Aorta (tissue), 5 donors: Measurements from ENCODE around the gene POR. TPM values are rescaled to one million over a fixed set of nuclear protein-coding genes. Genes with fewer than 3 reads are reported as not detected.

Experiments
- ATAC-seq: fragments of 200-7000 bp; cut with Tn5 transposase; one replicate; pipeline ENCODE4 v1.9.1; 2022; ENCODE audit warnings: moderate library complexity; ENCODE audit not compliant: low FRiP score
- DNase-seq, 2 donors: peaks; one replicate each; pipeline ENCODE4 v3.0.0-alpha.2; 2020
- H3K27ac ChIP-seq, 2 donors: one replicate each; pipeline ENCODE4 v1.5.1; 2013; ENCODE audit warnings: low read length in 2 of 2, mild to moderate bottlenecking in 2 of 2, moderate library complexity in 2 of 2, control low read depth in 1 of 2, inconsistent platforms in 1 of 2, low read depth in 1 of 2
- H3K27me3 ChIP-seq, 2 donors: one replicate each; pipeline ENCODE4 v1.6.1; 2013; ENCODE audit warnings: control low read depth in 1 of 2, low read length in 1 of 2, mild to moderate bottlenecking in 1 of 2, moderate library complexity in 1 of 2; ENCODE audit not compliant: insufficient read depth in 2 of 2, control insufficient read depth in 1 of 2
- H3K36me3 ChIP-seq, 2 donors: one replicate each; pipeline ENCODE4 v1.6.1; 2013; ENCODE audit warnings: control low read depth in 1 of 2, low read length in 1 of 2, mild to moderate bottlenecking in 1 of 2; ENCODE audit not compliant: insufficient read depth in 2 of 2, control insufficient read depth in 1 of 2
- H3K4me1 ChIP-seq, 2 donors: one replicate each; pipeline ENCODE4 v1.6.1; 2013; ENCODE audit warnings: low read length in 2 of 2, control low read depth in 1 of 2, mild to moderate bottlenecking in 1 of 2, moderate library complexity in 1 of 2; ENCODE audit not compliant: insufficient read depth in 2 of 2, control insufficient read depth in 1 of 2
- H3K4me3 ChIP-seq, 2 donors: one replicate each; pipeline ENCODE4 v1.5.1; 2013; ENCODE audit warnings: low read length in 2 of 2, control low read depth in 1 of 2, mild to moderate bottlenecking in 1 of 2
- H3K9me3 ChIP-seq: one replicate; pipeline ENCODE4 v1.6.1; 2013; ENCODE audit warnings: mild to moderate bottlenecking, low read length; ENCODE audit not compliant: control insufficient read depth
- WGBS, 2 donors: extraction: QIAGEN DNeasy Blood & Tissue Kit; methylation state at CpG; one replicate each; pipeline ENCODE4 v1.1.7; 2013; 5-methylcytosine and 5-hydroxymethylcytosine counted together
- intact Hi-C, 2 donors: fragments of 100-400 bp; cut with DNase I; formaldehyde crosslinking; loops; one replicate each; pipeline versions ENCODE4 v1.14.2 to v1.15.0; 2022
- polyA plus RNA-seq, 2 donors: library from polyadenylated mRNA; stranded (reverse); fragments of 200-250 nt; gene quantifications; one replicate each; pipeline ENCODE4 v1.2.3, GENCODE V29; 2013
- total RNA-seq, 2 donors: library from RNA; stranded (reverse); fragmentation: NEBNext Ultra II Directional; extraction: Animal tissue kit (Norgen Biotek cat#: 25700); gene quantifications; one replicate each; pipeline ENCODE4 v1.2.1, GENCODE V29; 2021
- donor health status: healthy with polysubstance abuse.
- donor health status: Bipolar disorder and iron deficiency.
- donor health status: DM: no; HTN: no; CAD: no.
- donor health status: DM: no; HTN: no; CAD: no.
- donor health status: DM: yes; HTN: yes; CAD: no.

The POR gene
- total and polyA plus RNA-seq, 4 donors, result 40.4 to 121 (median 79.6) TPM

GRCh38 chr7:75937958-75938786 is 23.2 kb downstream of the POR start:
- no peaks in the 10 kb centered on the region for H3K36me3 ChIP-seq
- H3K4me1 ChIP-seq, result peaks cover 0 to 5% of the 10 kb centered on the region in 2 donors
- H3K27ac ChIP-seq, result peak overlapping the region in 1 of 2 donors; percentile 34
- DNase-seq (peak; percentile 85 to 87), ATAC-seq (peak; percentile 85)
- H3K27me3 ChIP-seq, result no peaks in the 10 kb centered on the region
- no peak overlapping the region for H3K4me3 ChIP-seq
- intact Hi-C loops, result no loop called here
- WGBS, 2 donors, result 55 to 57% methylated on average over 15 of the region's 15 CpGs
- no peaks in the 10 kb centered on the region for H3K9me3 ChIP-seq

GRCh38 chr7:75938921-75939320 is 24.0 kb downstream of the POR start:
- no peak for ATAC-seq
- Histone ChIP-seq H3K27me3 (no peaks in the 10 kb centered on the region), H3K27ac (no peak overlapping the region), H3K36me3 (no peaks in the 10 kb centered on the region), H3K4me3 (no peak overlapping the region), H3K4me1 (peaks cover 0 to 5% of the 10 kb centered on the region in 2 donors), H3K9me3 (no peaks in the 10 kb centered on the region)
- intact Hi-C loops, result no loop called here
- no peak for DNase-seq
- 89 to 92% methylated on average over 6 of the region's 6 CpGs for WGBS, 2 donors

GRCh38 chr7:75943864-75944263 is 28.9 kb downstream of the POR start:
- Histone ChIP-seq H3K27ac (no peak overlapping the region), H3K36me3 (no peaks in the 10 kb centered on the region), H3K27me3 (no peaks in the 10 kb centered on the region), H3K4me1 (no peaks in the 10 kb centered on the region), H3K9me3 (no peaks in the 10 kb centered on the region), H3K4me3 (no peak overlapping the region)
- WGBS, 2 donors, result 96 to 99% methylated on average over 6 of the region's 6 CpGs
- DNase-seq, result no peak
- no peak for ATAC-seq
- intact Hi-C loops, result no loop called here

GRCh38 chr7:75944507-75944906 is 29.6 kb downstream of the POR start:
- 95% methylated on average over 1 of the region's 1 CpG for WGBS, 2 donors
- intact Hi-C loops, result no loop called here
- Histone ChIP-seq H3K36me3 (no peaks in the 10 kb centered on the region), H3K9me3 (no peaks in the 10 kb centered on the region), H3K27ac (no peak overlapping the region), H3K27me3 (no peaks in the 10 kb centered on the region), H3K4me3 (no peak overlapping the region), H3K4me1 (no peaks in the 10 kb centered on the region)
- ATAC-seq, result no peak
- no peak for DNase-seq

- intact Hi-C loops, result no loop called here
- WGBS, 2 donors, result 88% methylated on average over 8 of the region's 8 CpGs
- no peak for ATAC-seq
- no peak overlapping the region for H3K4me3 ChIP-seq
- DNase-seq, result no peak
- no peaks in the 10 kb centered on the region for H3K4me1 ChIP-seq
- no peaks in the 10 kb centered on the region for H3K36me3 ChIP-seq
- H3K27ac ChIP-seq, result no peak overlapping the region
- H3K27me3 ChIP-seq, result no peaks in the 10 kb centered on the region
- no peaks in the 10 kb centered on the region for H3K9me3 ChIP-seq
Observed at GRCh38 chr7:75945297-75946168, 30.6 kb downstream of the POR start.

- Histone ChIP-seq H3K27me3 (no peaks in the 10 kb centered on the region), H3K4me3 (no peak overlapping the region), H3K9me3 (no peaks in the 10 kb centered on the region), H3K36me3 (no peaks in the 10 kb centered on the region), H3K4me1 (no peaks in the 10 kb centered on the region), H3K27ac (no peak overlapping the region)
- 82 to 84% methylated on average over 8 of the region's 8 CpGs for whole genome bisulfite sequencing, 2 donors
- ATAC-seq (no peak), DNase-seq (no peak)
- intact Hi-C loops, result no loop called here
Observed at GRCh38 chr7:75946207-75946855, 31.4 kb downstream of the POR start.

GRCh38 chr7:75948179-75948578 is 33.2 kb downstream of the POR start:
- DNase-seq (no peak), ATAC-seq (no peak)
- no peaks in the 10 kb centered on the region for H3K36me3 ChIP-seq
- no peaks in the 10 kb centered on the region for H3K4me1 ChIP-seq
- no peak overlapping the region for H3K4me3 ChIP-seq
- intact Hi-C loops, result no loop called here
- no peaks in the 10 kb centered on the region for H3K27me3 ChIP-seq
- 48 to 53% methylated on average over 9 of the region's 9 CpGs for WGBS, 2 donors
- no peaks in the 10 kb centered on the region for H3K9me3 ChIP-seq
- no peak overlapping the region for H3K27ac ChIP-seq

GRCh38 chr7:75950111-75950681 is 35.2 kb downstream of the POR start:
- no peak for ATAC-seq
- no peaks in the 10 kb centered on the region for H3K4me1 ChIP-seq

More at GRCh38 chr7:75950111-75950681, 35.2 kb downstream of the POR start:
- no peaks in the 10 kb centered on the region for H3K27me3 ChIP-seq
- no peaks in the 10 kb centered on the region for H3K9me3 ChIP-seq
- intact Hi-C loops, result no loop called here
- 59 to 66% methylated on average over 15 of the region's 15 CpGs for WGBS, 2 donors
- H3K4me3 ChIP-seq, result no peak overlapping the region
- H3K36me3 ChIP-seq, result no peaks in the 10 kb centered on the region
- no peak overlapping the region for H3K27ac ChIP-seq
- DNase-seq, result no peak
